Osteoblast (primary cell): ENCODE measurements around the gene USP10. TPM values are rescaled to one million over a fixed set of nuclear protein-coding genes. Genes with fewer than 3 reads are reported as not detected.

ENCODE experiments used
- DNase-seq: peaks from one replicate; pipeline ENCODE4 v3.0.0; 2011; ENCODE audit warnings: low spot score, mixed read lengths; ENCODE audit not compliant: insufficient read length; ENCODE audit errors: missing footprints
- H2AFZ ChIP-seq: 2 replicates; pipeline ENCODE4 v1.6.0; 2011; ENCODE audit warnings: mild to moderate bottlenecking, low read length
- H3K27ac ChIP-seq: 2 replicates; pipeline ENCODE4 v1.5.1; 2011; ENCODE audit warnings: mild to moderate bottlenecking, low read depth, low read length, moderate library complexity
- H3K27me3 ChIP-seq: 2 replicates; pipeline ENCODE4 v1.6.0; 2012; ENCODE audit warnings: mild to moderate bottlenecking, control low read depth, inconsistent platforms, low read length, moderate library complexity; ENCODE audit not compliant: insufficient read depth
- H3K36me3 ChIP-seq: 2 replicates; pipeline ENCODE4 v1.5.1; 2011; ENCODE audit warnings: mild to moderate bottlenecking, low read length, control low read depth, moderate library complexity; ENCODE audit not compliant: insufficient read depth
- H3K4me1 ChIP-seq: 2 replicates; pipeline ENCODE4 v1.5.1; 2011; ENCODE audit warnings: mild to moderate bottlenecking, low read length, control low read depth, moderate library complexity; ENCODE audit not compliant: insufficient read depth
- H3K4me2 ChIP-seq: 2 replicates; pipeline ENCODE4 v1.6.0; 2011; ENCODE audit warnings: mild to moderate bottlenecking, low read length; ENCODE audit not compliant: insufficient read depth
- H3K4me3 ChIP-seq: fragments of 200-600 bp; sonication (generic); 3 replicates; pipeline ENCODE4 v1.5.1; 2012; ENCODE audit warnings: mild to moderate bottlenecking, low read length, inconsistent platforms; ENCODE audit not compliant: insufficient read depth
- H3K79me2 ChIP-seq: 2 replicates; pipeline ENCODE4 v1.6.0; 2012; ENCODE audit warnings: mild to moderate bottlenecking, low read length, control low read depth, inconsistent platforms; ENCODE audit not compliant: insufficient read depth
- H3K9me3 ChIP-seq: 2 replicates; pipeline ENCODE4 v1.5.1; 2011; ENCODE audit warnings: low read depth, low read length, control low read depth
- H4K20me1 ChIP-seq: 2 replicates; pipeline ENCODE4 v1.6.0; 2012; ENCODE audit warnings: mild to moderate bottlenecking, low read length, control low read depth; ENCODE audit not compliant: insufficient read depth
- total RNA-seq: library from RNA; depleted of rRNA; stranded (reverse); fragments of >200 nt; gene quantifications from 2 replicates; pipeline ENCODE4 v1.2.3, GENCODE V29; 2012
- TF ChIP-seq, protein P1 (sequence below): IDR thresholded peaks from 2 replicates; pipeline ENCODE4 v1.5.1; 2011; ENCODE audit warnings: mild to moderate bottlenecking, low read depth, low read length, moderate library complexity; ENCODE audit errors: extremely low read depth

Gene USP10
- total RNA-seq, 1 donor: 43.1 TPM

DNA sequence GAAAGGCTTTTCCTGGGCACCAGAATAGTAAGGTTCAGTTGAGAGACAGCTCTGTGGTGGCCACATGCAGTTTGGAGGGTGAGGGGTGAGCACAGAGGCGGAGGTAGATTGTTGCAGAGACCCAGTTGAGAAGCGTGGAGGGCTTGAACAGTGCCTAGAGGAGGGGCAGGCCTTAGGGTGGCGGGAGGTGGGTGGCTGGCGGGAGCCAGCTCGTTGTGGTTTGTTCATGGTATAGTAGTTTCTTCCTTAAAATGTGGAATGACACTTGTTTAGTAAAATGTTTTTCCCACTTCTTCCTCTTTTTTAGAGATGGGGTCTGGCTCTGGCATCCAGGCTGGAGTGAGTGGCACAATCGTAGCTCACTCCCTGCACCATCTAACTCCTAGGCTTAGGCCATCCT, 14.2 kb downstream of the USP10 start:
- Histone ChIP-seq H2AFZ (no peak overlapping the region), H3K4me3 (no peak overlapping the region), H3K9me3 (no peaks in the 10 kb centered on the region), H3K4me1 (no peaks in the 10 kb centered on the region), H3K36me3 (peaks cover 9% of the 10 kb centered on the region), H3K4me2 (no peak overlapping the region), H4K20me1 (peaks cover 84% of the 10 kb centered on the region), H3K79me2 (peaks cover 99% of the 10 kb centered on the region), H3K27ac (no peak overlapping the region), H3K27me3 (no peaks in the 10 kb centered on the region)
- TF ChIP-seq, protein P1, sequence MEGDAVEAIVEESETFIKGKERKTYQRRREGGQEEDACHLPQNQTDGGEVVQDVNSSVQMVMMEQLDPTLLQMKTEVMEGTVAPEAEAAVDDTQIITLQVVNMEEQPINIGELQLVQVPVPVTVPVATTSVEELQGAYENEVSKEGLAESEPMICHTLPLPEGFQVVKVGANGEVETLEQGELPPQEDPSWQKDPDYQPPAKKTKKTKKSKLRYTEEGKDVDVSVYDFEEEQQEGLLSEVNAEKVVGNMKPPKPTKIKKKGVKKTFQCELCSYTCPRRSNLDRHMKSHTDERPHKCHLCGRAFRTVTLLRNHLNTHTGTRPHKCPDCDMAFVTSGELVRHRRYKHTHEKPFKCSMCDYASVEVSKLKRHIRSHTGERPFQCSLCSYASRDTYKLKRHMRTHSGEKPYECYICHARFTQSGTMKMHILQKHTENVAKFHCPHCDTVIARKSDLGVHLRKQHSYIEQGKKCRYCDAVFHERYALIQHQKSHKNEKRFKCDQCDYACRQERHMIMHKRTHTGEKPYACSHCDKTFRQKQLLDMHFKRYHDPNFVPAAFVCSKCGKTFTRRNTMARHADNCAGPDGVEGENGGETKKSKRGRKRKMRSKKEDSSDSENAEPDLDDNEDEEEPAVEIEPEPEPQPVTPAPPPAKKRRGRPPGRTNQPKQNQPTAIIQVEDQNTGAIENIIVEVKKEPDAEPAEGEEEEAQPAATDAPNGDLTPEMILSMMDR: no peak
- no peak for DNase-seq

DNA sequence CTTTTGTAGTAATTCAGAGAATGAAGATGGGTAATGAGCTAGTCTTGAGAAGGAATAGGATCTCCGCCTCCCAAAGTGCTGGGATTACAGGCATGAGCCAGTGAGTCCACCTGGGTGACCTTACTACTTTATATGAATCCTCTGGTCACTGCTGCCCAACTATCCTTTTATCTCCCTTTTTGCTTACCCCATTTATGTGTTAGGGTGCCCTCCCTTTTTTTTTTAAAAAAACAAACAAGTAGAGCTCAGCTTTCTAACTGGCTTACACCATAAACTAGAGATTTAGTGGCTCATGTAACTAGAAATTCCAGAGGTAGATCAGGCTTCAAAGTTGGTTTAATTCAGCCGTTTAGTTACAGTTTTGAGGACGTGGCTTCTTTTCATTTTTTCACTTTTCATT, 15.6 kb downstream of the USP10 start:
- Histone ChIP-seq H3K9me3 (no peaks in the 10 kb centered on the region), H2AFZ (no peak overlapping the region), H3K4me2 (no peak overlapping the region), H3K4me3 (no peak overlapping the region), H3K4me1 (peaks cover 5% of the 10 kb centered on the region), H4K20me1 (peaks cover 81% of the 10 kb centered on the region), H3K79me2 (peaks cover 99% of the 10 kb centered on the region), H3K27me3 (no peaks in the 10 kb centered on the region), H3K36me3 (peaks cover 9% of the 10 kb centered on the region), H3K27ac (no peak overlapping the region)
- no peak for DNase-seq
- TF ChIP-seq, protein P1: no peak

DNA sequence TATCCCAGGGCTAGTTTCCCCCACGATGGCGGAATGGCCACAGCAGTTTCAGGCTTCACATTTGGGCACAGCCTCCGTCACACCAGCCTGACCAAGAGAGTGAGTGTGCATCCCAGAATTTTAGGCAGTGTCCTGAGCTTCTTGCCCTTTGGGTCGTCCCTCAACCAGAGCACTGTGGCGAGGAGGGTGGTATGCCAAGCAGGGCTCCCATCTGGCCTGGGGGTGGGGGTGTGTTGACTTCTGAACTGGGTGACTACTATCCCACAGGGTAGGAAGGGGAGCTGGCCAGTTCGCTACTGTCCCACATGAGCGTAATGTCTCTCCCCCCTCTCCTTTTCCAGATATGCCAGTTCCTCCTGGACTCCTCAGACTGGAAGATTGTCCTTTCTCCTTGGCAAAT, 16.1 kb downstream of the USP10 start:
- H3K9me3 ChIP-seq: no peaks in the 10 kb centered on the region
- no peak for DNase-seq
- peaks cover 81% of the 10 kb centered on the region for H4K20me1 ChIP-seq
- TF ChIP-seq, protein P1: no peak
- peaks cover 5% of the 10 kb centered on the region for H3K4me1 ChIP-seq
- H2AFZ ChIP-seq: no peak overlapping the region
- H3K79me2 ChIP-seq: peaks cover 99% of the 10 kb centered on the region
- H3K27ac ChIP-seq: no peak overlapping the region
- H3K4me3 ChIP-seq: no peak overlapping the region
- peaks cover 9% of the 10 kb centered on the region for H3K36me3 ChIP-seq
- no peaks in the 10 kb centered on the region for H3K27me3 ChIP-seq
- no peak overlapping the region for H3K4me2 ChIP-seq

DNA sequence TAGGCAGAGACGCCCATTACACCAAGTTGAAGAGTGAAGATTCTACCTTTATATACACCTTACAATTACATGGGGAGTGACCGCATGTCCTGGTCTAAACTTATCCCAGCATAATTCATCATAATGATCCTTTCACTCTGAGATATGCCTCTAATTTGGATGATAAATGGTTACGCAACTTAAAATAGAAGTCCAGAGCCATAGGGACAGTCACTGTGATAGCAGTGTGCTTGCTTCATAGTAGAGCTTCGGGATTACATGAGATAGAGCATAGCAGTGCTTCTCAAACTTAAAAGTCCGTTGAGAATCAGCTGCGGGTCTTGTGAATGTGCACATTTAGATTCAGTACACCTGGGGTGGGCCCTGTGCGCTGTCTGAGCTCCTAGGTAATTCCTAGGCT, 16.9 kb downstream of the USP10 start:
- Histone ChIP-seq H3K27me3 (no peaks in the 10 kb centered on the region), H3K4me3 (no peak overlapping the region), H2AFZ (no peak overlapping the region), H3K9me3 (no peaks in the 10 kb centered on the region), H3K4me1 (peaks cover 5% of the 10 kb centered on the region), H3K27ac (no peak overlapping the region), H3K36me3 (peaks cover 9% of the 10 kb centered on the region), H3K4me2 (no peak overlapping the region), H4K20me1 (peaks cover 75% of the 10 kb centered on the region), H3K79me2 (peaks cover 99% of the 10 kb centered on the region)
- no peak for DNase-seq
- TF ChIP-seq, protein P1: no peak
